HG02884 (cell line): ENCODE data around the gene FSTL4.

ENCODE experiments used
- ATAC-seq: cut with Tn5 transposase; IDR thresholded peaks from one replicate; pipeline ENCODE4 v1.9.1; 2021; ENCODE audit warnings: mild to moderate bottlenecking, moderate library complexity; ENCODE audit not compliant: unreplicated experiment

FSTL4 gene

DNA sequence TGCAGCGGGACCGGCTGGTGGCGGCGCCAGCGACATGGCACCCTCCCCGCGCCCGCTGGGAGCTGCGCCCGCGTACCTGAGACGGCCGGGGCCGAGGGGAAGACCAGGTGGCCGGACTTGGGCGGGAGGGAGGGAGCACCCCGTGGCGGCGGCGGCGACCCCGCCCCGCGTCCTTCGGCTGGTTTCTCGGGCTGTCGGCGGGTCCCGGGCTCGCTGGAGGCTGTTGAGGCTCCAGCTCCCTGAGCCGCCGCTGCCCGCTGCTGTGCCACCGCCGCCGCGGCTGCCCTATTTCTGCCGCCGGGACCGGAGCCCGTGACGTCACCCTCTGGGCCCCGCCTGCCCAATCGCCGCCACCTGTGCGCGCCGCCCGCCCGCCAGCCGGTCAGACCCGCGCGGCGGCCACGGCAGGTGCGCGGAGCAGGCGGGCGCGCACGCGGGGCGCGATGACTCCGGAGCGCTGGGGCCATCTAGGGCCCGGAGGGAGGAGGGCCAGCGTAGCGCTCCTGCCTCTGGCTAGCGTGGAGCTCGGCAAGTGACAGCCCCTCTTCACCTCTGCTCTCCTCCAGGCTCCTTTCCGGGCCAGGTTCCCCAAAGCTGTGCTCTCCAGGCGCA lies at the start of gene FSTL4:
FSTL4 (minus strand) TSS at position 293 of the 612 bp plus-strand sequence.
- ATAC-seq = no peak

DNA sequence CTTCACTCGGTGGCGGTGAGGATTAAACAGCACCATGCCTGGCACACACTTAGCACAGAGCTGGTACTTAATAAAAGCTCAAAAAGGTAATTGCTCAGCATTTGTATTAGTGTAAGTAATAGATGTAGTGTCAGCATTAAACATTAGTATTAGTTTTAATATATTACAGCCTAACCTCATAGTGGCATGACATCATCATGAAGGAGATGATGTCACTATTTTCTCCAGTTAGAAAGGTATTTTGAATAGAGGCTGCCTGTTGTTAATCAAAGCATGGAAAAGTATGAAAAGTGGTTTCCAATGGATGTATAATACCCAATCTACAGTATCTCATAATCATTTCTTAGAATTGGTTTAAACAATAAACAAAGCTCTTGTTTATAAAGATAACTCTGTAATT lies 49.0 kb upstream of the FSTL4 start:
- ATAC-seq = no peak

DNA sequence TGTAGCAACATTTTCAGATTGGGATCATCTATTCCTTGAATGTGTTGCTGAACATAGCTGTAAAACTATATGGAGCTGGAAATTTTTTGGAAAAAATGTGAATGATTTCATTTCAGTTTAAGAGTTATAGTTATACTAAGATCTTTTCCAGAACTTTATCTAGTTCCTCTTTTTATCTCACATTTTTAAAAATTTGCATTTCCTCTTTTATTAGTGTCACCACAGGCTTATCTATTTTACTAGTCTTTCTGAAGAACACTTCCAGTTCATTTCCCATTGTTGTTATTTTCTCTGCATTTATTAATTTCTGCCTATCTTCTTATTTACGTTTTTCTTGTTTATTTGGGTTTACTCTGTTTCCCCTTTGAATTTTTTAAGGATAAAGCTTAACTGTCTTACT lies 46.0 kb upstream of the FSTL4 start:
- ATAC-seq = no peak

DNA sequence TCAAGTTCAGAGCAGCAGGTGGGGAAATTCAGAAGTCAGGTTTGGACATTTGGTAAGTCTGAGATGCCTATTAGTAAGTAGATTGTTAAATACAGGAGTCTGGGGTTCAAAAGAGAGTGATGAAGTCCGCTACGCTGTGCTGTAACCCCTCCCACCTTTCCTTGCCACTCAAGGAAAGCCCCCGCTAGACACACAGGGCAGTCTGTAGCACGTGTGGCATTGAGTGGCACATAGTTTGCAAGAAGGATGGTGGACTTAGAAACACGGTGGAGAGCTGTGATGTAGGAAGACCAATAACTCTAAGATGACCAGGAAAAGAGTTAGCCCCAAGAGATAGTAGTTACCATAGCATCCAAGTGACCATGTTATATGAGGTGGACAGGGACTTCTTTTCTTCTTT lies 44.7 kb upstream of the FSTL4 start:
- no peak for ATAC-seq

DNA sequence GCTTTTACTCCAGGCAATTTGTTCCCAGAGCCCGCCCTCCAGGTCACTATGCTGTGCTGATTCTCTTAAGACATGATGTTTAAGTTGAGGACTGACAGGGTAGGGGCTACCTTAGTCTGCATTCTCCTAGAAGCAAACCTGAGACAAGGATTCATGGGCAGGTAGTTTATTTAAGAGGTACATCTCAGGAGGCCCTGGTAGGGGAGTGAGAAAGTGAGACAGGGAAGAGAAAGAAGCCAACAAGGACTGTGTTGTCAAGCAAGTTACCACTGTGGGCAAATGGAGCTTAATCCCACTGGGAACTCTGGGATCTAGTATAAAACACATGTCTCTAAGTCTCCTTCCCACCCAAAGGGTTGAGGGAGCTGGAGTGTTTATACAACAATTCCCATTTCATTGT lies 43.6 kb upstream of the FSTL4 start:
- ATAC-seq = no peak

DNA sequence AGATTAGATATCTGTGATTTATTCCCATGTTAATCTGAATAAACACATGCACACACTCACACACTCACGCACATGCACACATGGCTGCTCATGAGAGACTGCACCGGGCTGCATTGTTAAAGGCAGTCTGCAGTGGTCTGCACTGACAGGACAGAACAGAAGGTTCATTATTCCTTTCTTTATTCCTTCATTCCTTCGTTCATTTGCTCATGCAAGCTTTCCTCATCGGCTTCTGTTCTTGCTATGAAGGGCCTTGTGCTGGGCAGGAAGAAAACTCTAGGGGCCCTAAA lies 41.4 kb upstream of the FSTL4 start:
- ATAC-seq = no peak

DNA sequence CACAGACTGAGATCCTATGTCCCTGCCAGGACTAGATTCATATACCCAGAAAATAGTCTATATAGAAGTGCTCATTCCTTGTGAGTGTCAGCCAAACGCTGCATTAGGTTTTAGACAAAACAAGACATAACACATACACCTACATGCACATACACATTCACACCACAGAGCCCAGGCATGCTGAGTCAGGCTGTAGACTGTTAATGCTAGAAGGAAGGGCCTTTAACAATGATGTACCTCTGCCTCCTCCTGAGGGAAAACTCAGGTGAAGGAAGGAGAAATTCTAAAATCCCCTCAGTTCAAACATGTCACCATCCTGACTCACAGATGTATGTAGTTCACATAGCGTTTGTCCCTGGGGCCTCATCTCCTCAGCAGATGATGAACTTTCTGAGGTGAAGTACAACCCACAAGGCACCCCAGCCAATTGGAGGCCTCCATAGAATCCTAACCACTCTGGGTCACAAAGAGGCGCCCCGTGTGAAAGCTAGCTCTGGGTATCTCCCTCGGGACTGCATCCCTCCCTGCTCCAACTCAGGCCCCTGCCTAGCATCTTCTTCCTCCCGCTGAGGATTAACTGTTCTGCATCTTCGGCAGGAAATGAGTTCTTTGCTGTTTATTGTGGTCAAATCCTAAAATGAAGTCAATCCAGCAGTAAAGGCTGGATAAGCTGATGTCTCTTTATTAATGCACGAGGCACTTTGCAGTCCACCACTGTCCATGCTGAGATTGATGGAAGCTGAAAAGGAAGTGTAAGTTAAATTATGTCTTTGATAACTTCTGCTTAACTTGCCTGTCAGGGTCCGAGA lies 40.8 kb upstream of the FSTL4 start:
- ATAC-seq = no peak

DNA sequence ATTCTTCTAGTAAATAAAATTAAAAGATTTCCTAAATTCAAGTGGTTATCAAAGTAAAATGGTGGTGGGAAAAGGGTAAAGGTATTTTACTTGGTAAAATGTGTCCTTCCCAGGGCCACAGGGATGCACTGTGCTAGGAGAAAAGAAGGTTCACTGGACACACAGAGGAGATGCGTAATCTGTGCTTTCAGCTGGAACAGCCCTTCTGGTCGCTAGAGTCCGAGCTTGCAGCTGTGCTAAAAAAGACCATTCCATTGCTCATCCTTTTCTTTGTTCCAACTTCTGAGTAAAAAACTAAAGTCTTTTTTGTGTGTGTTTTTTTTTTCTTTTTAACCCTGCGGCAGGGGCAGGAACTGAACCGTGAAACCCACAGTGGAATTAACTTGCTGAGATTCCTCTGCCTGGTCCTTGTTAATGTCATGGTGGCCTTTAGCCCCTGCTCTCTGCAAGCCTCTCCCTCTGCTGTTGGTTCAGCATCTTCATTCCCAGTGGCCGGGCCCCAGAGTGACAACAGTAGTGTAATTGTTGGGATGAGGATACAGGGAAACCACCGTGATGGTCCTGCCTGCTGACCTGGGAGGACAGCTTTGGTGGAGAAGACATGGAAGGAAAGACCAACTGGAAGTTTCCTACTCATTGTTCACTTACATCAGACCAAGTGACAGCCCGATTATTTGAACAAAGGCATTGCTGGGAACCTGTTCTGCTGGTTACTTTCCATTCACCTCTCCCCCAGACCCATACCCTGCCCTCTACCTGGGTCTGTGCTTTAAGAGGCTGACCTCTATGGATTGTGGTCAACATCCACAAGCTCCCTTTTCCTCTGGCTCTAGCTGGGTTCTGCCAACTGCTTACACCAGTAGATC lies 31.9 kb upstream of the FSTL4 start:
- ATAC-seq = no peak

DNA sequence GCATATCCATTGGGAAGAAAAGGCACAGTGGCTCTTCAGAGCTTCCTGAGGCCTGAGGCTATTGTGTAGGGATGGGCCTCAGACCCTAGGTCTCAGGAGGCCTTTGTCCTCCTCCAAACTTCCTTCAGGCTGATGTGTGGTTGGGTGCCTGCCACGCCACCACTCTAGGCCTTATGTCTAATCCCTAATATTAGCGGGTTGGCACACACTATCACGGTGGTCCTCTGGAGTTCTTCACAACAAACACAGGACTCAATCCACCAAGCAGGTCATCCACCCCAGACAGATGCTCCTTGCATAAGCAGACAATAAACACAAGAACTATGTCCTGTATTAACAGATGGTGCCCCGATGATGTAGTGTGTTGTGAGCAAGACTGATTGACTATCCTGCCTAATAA lies 31.0 kb upstream of the FSTL4 start:
- ATAC-seq = no peak

DNA sequence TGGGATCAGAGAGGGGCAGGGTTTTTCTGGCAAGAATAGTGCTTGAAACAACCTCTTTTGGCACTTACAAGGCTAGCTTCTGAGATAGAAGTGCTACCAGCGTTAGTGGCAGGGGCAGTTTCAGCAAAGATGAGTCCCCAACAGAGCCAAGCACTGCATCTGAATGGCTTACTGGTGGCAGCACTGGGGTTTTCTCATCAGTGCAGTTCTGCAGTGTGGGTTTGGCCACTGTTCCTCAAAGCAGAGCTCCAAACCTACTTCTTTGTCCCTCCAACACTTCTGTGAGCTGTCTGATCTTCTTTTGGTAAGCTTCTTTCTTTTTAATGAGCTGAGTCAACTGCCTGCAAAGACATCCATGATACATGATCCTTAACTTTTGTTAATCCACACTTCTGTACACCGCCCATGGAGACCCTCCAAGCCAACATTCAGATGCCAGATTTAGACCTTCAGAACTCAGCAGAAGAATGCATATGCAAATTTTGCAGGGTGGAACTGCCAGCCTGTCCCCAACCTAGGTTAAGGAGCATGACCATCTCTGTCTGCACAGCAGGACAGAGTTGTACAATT lies 29.9 kb upstream of the FSTL4 start:
- ATAC-seq = no peak

DNA sequence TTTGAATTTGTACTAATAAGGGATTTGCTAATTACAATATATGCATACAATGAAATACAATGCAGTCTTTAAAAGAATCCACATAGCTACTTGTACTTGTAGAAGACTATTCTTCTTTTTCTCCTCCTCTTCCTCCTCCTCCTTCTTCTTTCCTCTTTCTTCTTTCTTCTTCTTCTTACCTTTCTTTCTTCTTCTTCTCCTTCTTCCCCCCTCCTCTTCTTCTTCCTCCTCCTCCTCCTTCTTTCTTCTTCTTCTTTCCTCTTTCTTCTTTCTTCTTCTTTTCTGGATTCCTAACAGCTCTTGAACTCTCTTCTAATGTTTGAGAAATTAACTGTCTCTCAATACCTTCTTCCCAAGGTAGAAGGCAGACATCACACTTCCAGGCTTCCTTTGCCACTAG lies 29.3 kb upstream of the FSTL4 start:
- ATAC-seq = no peak

DNA sequence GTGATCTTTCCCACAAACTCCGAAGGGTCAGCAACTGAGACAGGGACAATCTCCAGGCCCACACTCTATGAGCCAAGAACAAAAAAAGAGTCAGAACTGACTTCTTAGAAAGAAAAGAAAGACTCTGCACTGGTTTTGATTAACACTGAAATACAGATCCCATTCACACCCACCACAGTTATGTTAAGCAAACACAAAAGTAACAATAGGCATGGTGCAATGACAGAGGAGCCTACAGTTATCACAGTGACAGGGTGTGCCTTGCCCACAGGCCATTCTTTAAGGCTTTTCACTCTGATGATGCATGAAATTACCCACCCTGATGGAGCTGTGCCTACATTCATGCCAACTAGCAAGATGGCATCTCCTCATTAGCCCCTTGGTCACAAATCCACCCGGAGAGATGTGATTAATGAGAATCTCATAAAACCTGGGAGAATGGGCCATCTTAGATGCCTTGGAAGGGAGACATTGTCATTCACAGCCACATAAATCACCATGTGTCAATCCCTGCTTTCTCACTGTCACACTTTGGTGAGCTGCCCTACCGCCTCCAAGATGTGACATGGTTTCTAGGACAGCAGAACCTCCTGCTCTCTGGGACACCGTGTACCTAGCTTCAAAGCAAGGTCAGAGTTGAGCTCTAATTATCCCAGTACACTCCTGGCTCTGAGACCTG lies 27.6 kb upstream of the FSTL4 start:
- ATAC-seq = no peak

DNA sequence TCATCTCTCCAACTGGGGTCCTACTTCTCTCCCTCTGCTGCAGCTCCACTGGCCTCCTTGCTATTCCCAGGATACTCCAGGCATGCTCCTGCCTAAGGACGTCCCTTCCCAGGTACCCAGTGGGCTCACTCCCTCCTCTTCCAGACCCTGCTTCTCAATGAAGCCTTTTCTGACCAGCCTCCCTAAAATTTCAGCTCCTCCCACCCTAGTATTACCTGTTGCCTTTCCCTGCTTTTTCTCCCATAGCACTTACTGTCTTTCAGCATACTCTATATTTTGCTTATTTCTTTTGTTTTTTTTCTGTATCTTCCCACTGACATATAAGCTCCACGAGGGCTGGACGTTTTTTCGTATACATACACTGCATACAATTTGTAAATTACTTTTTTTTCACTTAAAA lies 26.1 kb upstream of the FSTL4 start:
- ATAC-seq = no peak

DNA sequence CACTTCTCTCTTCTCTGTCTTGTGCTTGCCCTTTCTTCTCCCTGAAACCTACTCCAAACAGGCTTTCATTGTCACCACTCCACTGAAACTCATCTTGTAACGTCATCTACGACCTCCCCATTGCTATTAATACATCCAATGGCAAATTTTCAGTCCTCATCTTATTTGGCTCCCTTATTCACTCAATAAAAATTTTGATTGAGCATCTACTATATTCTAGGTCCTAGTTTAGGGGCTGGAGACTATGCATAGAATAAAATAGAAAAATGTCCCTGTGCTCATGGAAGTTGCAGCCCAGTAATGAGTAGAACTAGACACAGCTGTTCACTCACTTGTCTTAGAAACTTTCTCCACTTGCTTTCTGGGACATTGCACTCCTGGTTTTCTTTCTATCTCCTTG lies 24.9 kb upstream of the FSTL4 start:
- ATAC-seq = no peak

DNA sequence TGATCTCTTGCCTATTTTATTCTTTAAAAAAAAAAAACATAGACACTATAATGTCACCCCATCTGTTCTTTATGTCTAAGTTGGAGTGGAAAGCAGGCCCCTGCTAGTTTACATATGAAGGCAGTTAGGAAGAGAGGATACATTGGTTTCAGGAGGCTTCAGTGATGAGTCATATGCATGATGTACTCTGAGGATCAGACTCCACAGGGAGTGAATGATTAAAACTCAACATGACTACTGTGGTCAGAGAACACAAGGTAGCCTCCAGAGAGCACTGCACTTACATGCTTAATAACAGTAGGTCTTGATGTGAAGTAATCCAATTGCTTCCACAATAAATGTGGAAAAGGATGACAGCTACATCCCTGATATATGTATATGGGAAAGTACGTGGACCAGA lies 22.7 kb upstream of the FSTL4 start:
- ATAC-seq = no peak

DNA sequence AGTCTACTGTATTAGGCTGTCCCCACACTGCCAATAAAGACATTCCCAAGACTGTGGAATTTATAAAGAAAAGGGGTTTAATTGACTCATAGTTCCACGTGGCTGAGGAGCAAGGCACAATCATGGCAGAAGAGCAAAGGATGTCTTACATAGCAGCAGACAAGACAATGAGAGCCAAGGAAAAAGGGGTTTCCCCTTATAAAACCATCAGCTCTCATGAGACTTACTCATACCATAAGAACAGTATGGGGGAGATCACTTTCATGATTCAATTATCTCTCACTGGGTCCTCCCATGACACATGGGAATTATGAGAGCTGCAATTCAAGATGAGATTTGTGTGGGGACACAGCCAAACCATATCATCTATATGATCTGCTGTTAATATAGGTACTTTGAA lies 14.8 kb upstream of the FSTL4 start:
- ATAC-seq = no peak

DNA sequence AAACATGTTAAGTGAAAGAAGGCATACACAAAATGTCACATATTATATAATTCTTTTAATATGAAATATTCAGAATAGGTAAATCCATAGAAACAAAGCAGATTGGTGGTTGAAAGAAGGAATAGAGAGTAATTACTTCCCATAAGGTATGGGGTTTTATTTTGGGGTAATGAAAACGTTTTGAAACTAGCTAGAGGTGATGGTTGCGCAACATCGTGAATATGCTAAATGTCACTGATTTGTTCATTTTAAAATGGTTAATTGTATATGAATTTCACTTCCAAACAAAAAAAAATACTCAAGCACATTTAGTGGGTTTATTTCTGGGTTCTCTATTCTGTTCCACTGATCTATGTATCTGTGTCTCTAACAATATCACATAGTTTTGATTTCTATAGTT lies 12.0 kb upstream of the FSTL4 start:
- no peak for ATAC-seq

DNA sequence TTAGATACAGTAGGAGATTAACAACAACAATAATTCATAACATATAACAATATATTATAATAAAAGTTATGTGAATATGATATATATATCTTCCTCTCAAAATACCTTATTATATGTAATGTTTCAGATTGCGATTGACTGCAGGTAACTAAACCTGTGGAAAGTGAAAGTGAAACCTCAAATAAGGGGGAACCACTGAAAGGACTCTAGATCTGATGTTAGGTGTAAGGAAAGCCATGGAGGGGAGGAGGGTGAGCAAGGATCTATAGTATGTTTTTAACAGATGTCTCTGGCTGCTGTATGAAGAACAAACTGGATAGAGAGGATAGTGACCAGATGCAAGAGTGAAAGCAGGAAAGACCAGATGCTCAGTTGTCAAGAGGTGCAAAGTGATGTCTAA lies 5.8 kb upstream of the FSTL4 start:
- ATAC-seq = no peak

DNA sequence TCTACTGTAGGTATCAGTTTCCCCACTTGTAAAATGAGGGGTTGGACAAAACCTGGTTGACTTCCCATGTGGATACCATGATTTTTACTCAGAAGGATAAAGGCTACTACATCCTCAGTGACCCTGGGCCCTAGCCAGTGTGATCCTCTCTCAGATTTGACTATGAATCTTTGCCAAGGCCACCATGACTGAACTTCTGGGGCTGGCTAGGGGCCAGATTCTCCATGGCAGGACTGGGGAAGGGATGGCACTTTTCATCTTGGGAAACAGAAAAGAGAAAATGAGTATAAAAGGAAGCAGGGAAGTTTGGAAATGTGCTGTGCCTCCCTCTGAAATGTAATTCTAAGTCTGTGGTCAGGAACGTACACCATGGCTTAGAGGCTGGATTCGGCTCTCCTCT lies 1.4 kb upstream of the FSTL4 start:
- no peak for ATAC-seq

DNA sequence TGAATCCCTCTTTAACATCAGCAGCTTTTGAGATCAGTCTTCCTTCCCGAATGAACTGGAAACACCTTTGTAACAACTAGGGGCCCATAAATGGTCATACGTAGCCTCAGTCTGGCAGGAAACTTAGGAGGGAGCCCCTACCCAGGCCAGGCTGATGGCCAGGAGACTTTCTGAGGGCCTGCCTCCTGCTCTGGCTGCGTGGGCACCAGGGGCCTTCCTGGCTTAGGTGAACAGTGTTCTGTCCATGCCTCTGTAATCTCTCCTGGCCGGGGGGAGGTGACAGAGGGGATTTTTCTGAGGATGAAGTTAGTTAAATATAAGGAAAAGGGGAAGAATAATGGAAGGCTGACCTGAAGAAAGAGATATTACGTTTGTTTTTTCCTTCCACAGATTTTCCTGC lies 843 bp upstream of the FSTL4 start:
- ATAC-seq = no peak
